Vagina (tissue), 2 donors: Measurements from ENCODE around the gene GAL3ST1.
"Not testable (repeated sequence)": the region's sequence is repeated elsewhere in the genome, so short reads cannot be mapped to it uniquely, and the experiment has no call there.

Experiments
- CTCF ChIP-seq, 3 experiments: fragments of 450-650 bp in 2 of 3; fragments of 200-600 bp in 1 of 3; sonication (generic) in 1 of 3; IDR thresholded peaks; one replicate each; pipeline ENCODE4 v1.5.1; 2017 to 2019; ENCODE audit warnings: antibody characterized with exemption in 3 of 3, mild to moderate bottlenecking in 2 of 3, moderate library complexity in 2 of 3
- POLR2A ChIP-seq, 2 donors: fragments of 450-650 bp; IDR thresholded peaks; one replicate each; pipeline ENCODE4 v1.6.1; 2017; ENCODE audit warnings: antibody characterized with exemption in 2 of 2, mild to moderate bottlenecking in 2 of 2, moderate library complexity in 2 of 2
- POLR2AphosphoS5 ChIP-seq, 2 donors: sonication (generic); formaldehyde crosslinking; IDR thresholded peaks; one replicate each; pipeline ENCODE4 v1.9.0; 2017; ENCODE audit warnings: antibody characterized with exemption in 2 of 2, mild to moderate bottlenecking in 2 of 2, low read depth in 1 of 2; ENCODE audit not compliant: insufficient read depth in 1 of 2

- not testable (repeated sequence) for TF ChIP-seq CTCF (IDR thresholded peaks at IDR 0.05); POLR2A (IDR thresholded peaks at IDR 0.05); POLR2AphosphoS5 (IDR thresholded peaks at IDR 0.05; ENCODE audit: insufficient read depth in 1 of 2, low read depth in 1 of 2)
These were observed 7.2 kb downstream of the GAL3ST1 start for GRCh38 chr22:30567277-30567676.
